Erythroblast (primary cell): ENCODE data around the gene MTURN.

Experiments
- GATA1 ChIP-seq: IDR thresholded peaks from 2 replicates; pipeline ENCODE4 v1.6.1; 2011; ENCODE audit warnings: low read depth, mild to moderate bottlenecking, control low read depth, low read length, moderate library complexity
- POLR2A ChIP-seq: IDR thresholded peaks from 2 replicates; pipeline ENCODE4 v1.6.1; 2011; ENCODE audit warnings: mild to moderate bottlenecking, low read length

DNA sequence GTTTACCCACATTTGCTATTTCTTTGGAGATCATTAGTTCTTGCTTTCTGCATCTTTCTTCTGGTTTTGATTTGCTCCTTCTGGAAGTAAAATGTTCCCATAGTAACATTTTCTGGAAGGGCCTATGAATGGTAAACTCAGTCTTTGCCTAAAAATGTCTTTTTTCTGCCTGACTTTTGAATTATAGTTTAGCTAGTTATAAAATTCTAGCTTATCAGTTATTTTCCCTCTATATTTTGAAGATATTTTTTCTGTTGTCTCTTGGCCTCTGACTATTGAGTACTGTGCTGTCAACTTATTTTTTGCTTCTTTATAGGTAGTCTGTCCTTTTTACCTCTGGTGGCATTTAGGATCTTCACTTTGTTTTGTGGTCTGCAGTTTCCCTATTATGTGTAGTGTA is 21.6 kb upstream of the MTURN start:
- TF ChIP-seq POLR2A = no peak
- no peak for TF ChIP-seq GATA1
